ENCODE measurements around the gene PTPRD. TPM values are rescaled to one million over a fixed set of nuclear protein-coding genes. Genes with fewer than 3 reads are reported as not detected.

PTPRD gene
- total RNA-seq, 1 donor from 2014 or later, result 6.9 TPM

DNA sequence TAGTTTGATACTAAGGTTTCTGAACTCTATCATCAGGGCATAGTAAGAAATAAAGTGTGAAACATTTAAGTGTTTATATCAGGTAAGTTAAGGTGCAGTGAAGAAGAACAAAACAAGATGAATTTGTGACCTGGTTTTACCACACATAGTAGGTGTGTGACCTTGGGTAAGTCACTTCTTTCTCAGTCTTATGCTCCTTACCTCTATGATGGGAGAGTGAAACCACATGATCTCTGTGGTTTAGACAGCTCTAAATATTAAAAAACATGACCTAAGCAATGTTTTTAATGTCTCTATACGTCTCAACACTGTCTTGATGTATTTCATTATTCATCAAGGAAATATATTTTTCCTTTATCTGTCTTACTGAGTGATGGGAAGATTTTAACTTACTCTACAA is 2183.6 kb downstream of the PTPRD start:
- H3K36me3 ChIP-seq, result no peaks in the 10 kb centered on the region
- no peak for DNase-seq (ENCODE audit: low spot score in 2 of 2)
- H3K27me3 ChIP-seq, result no peaks in the 10 kb centered on the region
- no peaks in the 10 kb centered on the region for H3K9me3 ChIP-seq
- H3K27ac ChIP-seq, result no peak overlapping the region
- no peaks in the 10 kb centered on the region for H3K4me1 ChIP-seq
- H3K4me3 ChIP-seq, result no peak overlapping the region
- intact Hi-C loops (cut with DNase I), result no loop called here
- TF ChIP-seq, protein P1, sequence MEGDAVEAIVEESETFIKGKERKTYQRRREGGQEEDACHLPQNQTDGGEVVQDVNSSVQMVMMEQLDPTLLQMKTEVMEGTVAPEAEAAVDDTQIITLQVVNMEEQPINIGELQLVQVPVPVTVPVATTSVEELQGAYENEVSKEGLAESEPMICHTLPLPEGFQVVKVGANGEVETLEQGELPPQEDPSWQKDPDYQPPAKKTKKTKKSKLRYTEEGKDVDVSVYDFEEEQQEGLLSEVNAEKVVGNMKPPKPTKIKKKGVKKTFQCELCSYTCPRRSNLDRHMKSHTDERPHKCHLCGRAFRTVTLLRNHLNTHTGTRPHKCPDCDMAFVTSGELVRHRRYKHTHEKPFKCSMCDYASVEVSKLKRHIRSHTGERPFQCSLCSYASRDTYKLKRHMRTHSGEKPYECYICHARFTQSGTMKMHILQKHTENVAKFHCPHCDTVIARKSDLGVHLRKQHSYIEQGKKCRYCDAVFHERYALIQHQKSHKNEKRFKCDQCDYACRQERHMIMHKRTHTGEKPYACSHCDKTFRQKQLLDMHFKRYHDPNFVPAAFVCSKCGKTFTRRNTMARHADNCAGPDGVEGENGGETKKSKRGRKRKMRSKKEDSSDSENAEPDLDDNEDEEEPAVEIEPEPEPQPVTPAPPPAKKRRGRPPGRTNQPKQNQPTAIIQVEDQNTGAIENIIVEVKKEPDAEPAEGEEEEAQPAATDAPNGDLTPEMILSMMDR (IDR thresholded peaks at IDR 0.05), result no peak

DNA sequence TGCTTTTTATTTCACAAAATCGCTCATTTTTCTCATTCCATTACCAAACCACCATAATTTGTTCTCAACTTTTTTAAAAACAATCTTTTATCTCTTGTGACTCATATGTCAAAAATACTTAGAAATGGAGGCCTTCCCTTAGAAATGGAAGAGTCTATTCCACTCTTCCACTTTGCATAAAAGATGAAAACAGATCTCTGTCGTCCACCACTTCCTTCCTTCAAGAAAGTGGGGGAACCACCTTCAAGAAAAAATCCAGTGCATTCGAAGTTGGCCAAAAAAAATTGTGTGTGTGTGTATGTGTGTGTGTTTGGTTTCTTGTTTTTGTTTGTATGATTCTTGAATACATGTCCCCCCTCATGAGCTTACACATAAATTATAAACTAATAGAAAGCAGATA is 2184.4 kb downstream of the PTPRD start:
- Histone ChIP-seq H3K27me3 (no peaks in the 10 kb centered on the region), H3K9me3 (no peaks in the 10 kb centered on the region), H3K4me1 (no peaks in the 10 kb centered on the region), H3K36me3 (no peaks in the 10 kb centered on the region), H3K4me3 (no peak overlapping the region), H3K27ac (no peak overlapping the region)
- DNase-seq (ENCODE audit: low spot score in 2 of 2), result no peak
- intact Hi-C loops (cut with DNase I), result no loop called here
- TF ChIP-seq, protein P1 (IDR thresholded peaks at IDR 0.05), result no peak

DNA sequence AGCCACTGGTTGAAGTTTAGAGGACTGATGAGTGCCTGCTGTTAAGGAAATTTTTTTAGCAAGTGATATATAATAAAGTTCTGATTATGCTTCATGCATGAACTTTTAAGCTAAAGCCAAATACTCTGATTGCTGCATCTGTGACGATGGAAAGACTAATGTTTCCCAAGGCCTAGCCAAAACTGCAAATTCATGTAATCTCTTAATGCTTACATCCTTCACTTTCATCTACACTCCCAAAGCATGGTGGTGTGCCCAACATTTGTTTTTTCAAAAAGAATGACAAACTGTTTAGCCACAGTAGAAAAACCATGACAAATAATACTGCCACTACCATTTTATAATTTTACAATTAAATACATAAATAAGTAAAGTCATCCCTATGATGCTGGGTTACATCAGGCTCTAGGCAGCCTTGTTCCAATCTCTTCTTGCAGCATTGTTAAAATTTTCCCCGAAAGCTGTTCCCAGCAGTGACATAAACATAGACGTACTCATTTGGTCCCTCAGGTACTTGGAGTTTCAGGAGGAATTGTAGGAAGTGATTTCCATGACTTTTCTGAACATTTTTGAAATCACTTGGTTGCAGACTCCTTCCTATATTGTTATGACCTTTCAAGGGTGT is 2187.9 kb downstream of the PTPRD start:
- intact Hi-C loops (cut with DNase I), result no loop called here
- no peak for DNase-seq (ENCODE audit: low spot score in 2 of 2)
- H3K36me3 ChIP-seq, result no peaks in the 10 kb centered on the region
- H3K9me3 ChIP-seq, result no peaks in the 10 kb centered on the region
- no peak overlapping the region for H3K4me3 ChIP-seq
- TF ChIP-seq, protein P1 (IDR thresholded peaks at IDR 0.05), result no peak
- H3K4me1 ChIP-seq, result no peaks in the 10 kb centered on the region
- no peaks in the 10 kb centered on the region for H3K27me3 ChIP-seq
- no peak overlapping the region for H3K27ac ChIP-seq

DNA sequence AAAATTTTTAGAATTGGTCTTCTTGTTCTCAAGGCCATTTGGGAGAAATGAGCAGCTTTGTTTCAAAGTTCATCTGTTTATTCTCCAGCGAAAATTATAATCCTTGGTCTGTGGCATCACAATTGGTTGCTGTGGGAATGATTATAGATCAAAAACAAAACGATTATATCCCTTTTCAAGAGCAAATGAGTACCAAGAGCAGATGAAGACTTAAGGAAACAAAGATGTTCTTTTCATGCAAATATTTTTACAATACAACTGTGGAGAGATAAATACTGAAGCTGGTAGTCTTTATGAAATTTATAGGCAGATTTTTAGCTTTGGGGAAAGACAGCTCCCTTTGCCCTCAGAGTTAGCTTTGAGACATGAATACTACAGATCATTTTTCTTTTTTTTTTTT is 2192.4 kb downstream of the PTPRD start:
- H3K36me3 ChIP-seq, result no peaks in the 10 kb centered on the region
- H3K4me3 ChIP-seq, result no peak overlapping the region
- H3K9me3 ChIP-seq, result no peaks in the 10 kb centered on the region
- no peaks in the 10 kb centered on the region for H3K27me3 ChIP-seq
- no peaks in the 10 kb centered on the region for H3K4me1 ChIP-seq
- intact Hi-C loops (cut with DNase I), result no loop called here
- H3K27ac ChIP-seq, result no peak overlapping the region
- TF ChIP-seq, protein P1 (IDR thresholded peaks at IDR 0.05), result no peak
- DNase-seq (ENCODE audit: low spot score in 2 of 2), result no peak

DNA sequence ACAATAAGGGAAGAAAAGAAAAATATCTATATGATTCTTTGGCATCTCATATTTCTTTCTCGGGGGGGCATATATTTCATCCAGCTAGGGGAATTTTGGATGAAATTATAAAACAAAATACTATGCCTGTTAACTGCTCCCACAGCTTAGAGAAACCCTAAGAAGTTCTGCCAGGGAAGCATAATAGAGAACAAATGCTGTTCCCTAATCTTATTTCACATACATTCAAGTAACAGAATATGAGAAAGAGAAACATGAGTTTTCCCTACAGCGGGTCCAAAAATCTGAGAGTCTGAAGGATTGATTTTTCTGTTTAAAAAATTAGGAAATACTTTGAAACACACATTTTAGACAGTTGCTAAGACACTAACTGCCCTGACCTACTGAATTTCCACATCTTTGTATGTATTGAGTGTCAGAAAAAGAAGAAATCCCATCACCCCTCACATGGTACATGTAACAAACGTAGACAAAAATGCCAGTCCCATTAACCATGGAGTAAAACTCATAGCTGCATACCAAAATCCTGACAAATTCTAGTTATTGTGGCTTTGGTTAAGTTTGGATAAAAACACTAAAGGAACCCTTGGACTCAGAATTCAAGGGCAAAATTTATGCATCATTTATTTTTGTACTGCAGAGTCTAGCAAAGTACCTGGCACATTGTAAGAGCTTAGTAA is 2193.1 kb downstream of the PTPRD start:
- Histone ChIP-seq H3K9me3 (no peaks in the 10 kb centered on the region), H3K36me3 (no peaks in the 10 kb centered on the region), H3K4me1 (no peaks in the 10 kb centered on the region), H3K4me3 (no peak overlapping the region), H3K27me3 (no peaks in the 10 kb centered on the region), H3K27ac (no peak overlapping the region)
- no peak for DNase-seq (ENCODE audit: low spot score in 2 of 2)
- TF ChIP-seq, protein P1 (IDR thresholded peaks at IDR 0.05), result no peak
- intact Hi-C loops (cut with DNase I), result no loop called here
